HG02943 (cell line): ENCODE results near the gene PSG6.
"Not testable (repeated sequence)": the region's sequence is repeated elsewhere in the genome, so short reads cannot be mapped to it uniquely, and the experiment has no call there.

Source experiments
- ATAC-seq: cut with Tn5 transposase; IDR thresholded peaks from one replicate; pipeline ENCODE4 v1.9.1; 2021; ENCODE audit warnings: mild to moderate bottlenecking, low read depth, moderate library complexity; ENCODE audit not compliant: unreplicated experiment

PSG6 gene

GRCh38 chr19:42856866-42857543 is 60.7 kb downstream of the PSG6 start:
- not testable (repeated sequence) for ATAC-seq

GRCh38 chr19:42854745-42855144 is 62.9 kb downstream of the PSG6 start:
- ATAC-seq: not testable (repeated sequence)

DNA sequence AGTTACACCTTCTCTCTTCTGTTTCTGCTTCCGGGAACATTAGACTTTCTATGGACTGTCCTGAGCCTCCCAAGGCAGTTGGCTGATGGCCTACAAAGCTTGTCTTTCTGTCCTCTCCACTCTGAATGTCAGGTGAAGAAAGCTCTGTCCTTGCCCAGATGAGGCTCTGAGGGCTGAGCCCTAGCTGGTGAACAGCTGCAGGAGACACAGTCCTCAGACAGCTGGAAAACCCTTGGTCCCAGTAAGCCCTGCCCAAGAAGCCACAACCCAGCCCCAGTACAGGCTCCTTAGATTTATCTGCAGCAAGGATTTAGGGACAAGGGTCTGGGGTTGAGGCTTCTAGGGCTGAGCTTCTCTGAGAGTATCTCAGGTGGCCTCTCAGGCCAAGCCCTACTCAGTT is 64.5 kb downstream of the PSG6 start:
- not testable (repeated sequence) for ATAC-seq

DNA sequence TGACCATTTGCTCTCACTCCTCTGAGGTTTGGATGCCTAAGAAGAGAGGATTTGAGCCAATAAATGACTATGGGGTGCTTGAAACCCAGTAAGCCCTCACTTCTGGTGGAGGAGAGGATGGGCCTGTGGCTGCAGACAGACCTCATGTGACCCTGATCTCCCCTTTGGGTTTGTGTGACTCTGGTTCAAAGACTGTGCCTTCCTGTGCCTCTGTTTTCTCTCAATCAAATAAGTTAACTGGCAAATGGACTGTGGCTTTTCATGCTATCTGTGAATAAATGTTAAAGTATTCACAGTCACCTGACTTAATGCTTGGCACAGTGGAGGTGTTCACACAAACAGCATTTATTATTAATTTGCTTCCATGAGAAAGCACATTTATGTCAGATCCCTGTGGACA is 64.9 kb downstream of the PSG6 start:
- ATAC-seq: not testable (repeated sequence)
